GM06990 (cell line): ENCODE measurements around the gene GRM7.
A peak's percentile ranks its signal among the peaks of the same experiment; 100 is the strongest.

Experiments
- DNase-seq: peaks from one replicate; pipeline ENCODE4 v3.0.0-alpha.2; 2011; ENCODE audit not compliant: insufficient read length; ENCODE audit errors: extremely low read depth
- H3K27me3 ChIP-seq: replicated peaks from 2 replicates; pipeline ENCODE4 v1.6.0; 2011; ENCODE audit warnings: low read length; ENCODE audit not compliant: control insufficient read depth, insufficient read depth
- H3K36me3 ChIP-seq: 2 replicates; pipeline ENCODE4 v1.5.1; 2011; ENCODE audit warnings: low read length; ENCODE audit not compliant: control insufficient read depth, insufficient read depth
- H3K4me3 ChIP-seq: replicated peaks from 2 replicates; pipeline ENCODE4 v1.5.1; 2011; ENCODE audit warnings: low read depth, mild to moderate bottlenecking, control low read depth, low read length
- CTCF ChIP-seq: IDR thresholded peaks from 2 replicates; pipeline ENCODE4 v1.5.1; 2011; ENCODE audit warnings: low read length, control low read depth, mild to moderate bottlenecking, inconsistent platforms; ENCODE audit not compliant: insufficient read depth, poor library complexity, severe bottlenecking

Gene GRM7

GRCh38 chr3:7271631-7272030 is 410.7 kb downstream of the GRM7 start:
- no peak for DNase-seq
- Histone ChIP-seq H3K27me3 (no peaks in the 10 kb centered on the region), H3K4me3 (no peak overlapping the region), H3K36me3 (no peaks in the 10 kb centered on the region)
- TF ChIP-seq CTCF, result no peak

- H3K27me3 ChIP-seq, result no peaks in the 10 kb centered on the region
- H3K36me3 ChIP-seq, result no peaks in the 10 kb centered on the region
- H3K4me3 ChIP-seq, result no peak overlapping the region
- DNase-seq, result no peak
- no peak for TF ChIP-seq CTCF
These were observed 411.3 kb downstream of the GRM7 start for GRCh38 chr3:7272203-7272602.

GRCh38 chr3:7275396-7275795 is 414.5 kb downstream of the GRM7 start:
- H3K4me3 ChIP-seq, result no peak overlapping the region
- no peak for DNase-seq
- no peaks in the 10 kb centered on the region for H3K36me3 ChIP-seq
- no peaks in the 10 kb centered on the region for H3K27me3 ChIP-seq
- no peak for TF ChIP-seq CTCF

- no peak for TF ChIP-seq CTCF
- Histone ChIP-seq H3K36me3 (no peaks in the 10 kb centered on the region), H3K27me3 (no peaks in the 10 kb centered on the region), H3K4me3 (no peak overlapping the region)
- no peak for DNase-seq
These were observed 419.4 kb downstream of the GRM7 start for GRCh38 chr3:7280318-7280717.

- H3K36me3 ChIP-seq, result no peaks in the 10 kb centered on the region
- no peak overlapping the region for H3K4me3 ChIP-seq
- no peaks in the 10 kb centered on the region for H3K27me3 ChIP-seq
- no peak for TF ChIP-seq CTCF
- DNase-seq, result no peak
These were observed 422.1 kb downstream of the GRM7 start for GRCh38 chr3:7282988-7283387.

GRCh38 chr3:7285505-7285904 is 424.6 kb downstream of the GRM7 start:
- DNase-seq, result no peak

More at GRCh38 chr3:7285505-7285904, 424.6 kb downstream of the GRM7 start:
- peak; percentile 14 for TF ChIP-seq CTCF
- H3K36me3 ChIP-seq, result no peaks in the 10 kb centered on the region
- no peak overlapping the region for H3K4me3 ChIP-seq
- H3K27me3 ChIP-seq, result no peaks in the 10 kb centered on the region
